Measurements from ENCODE around the gene LCMT2. TPM values are rescaled to one million over a fixed set of nuclear protein-coding genes. Genes with fewer than 3 reads are reported as not detected.

Gene LCMT2
- total RNA-seq, 4 donors from 2014 or later = 5.8 to 14.1 (median 6.5) TPM

- H3K36me3 ChIP-seq = no peaks in the 10 kb centered on the region
- no peaks in the 10 kb centered on the region for H3K27me3 ChIP-seq
- intact Hi-C loops (cut with DNase I) = no loop called here
- H3K4me3 ChIP-seq (replicated peaks in 1 of 3) = no peak overlapping the region
- H3K9me3 ChIP-seq = no peaks in the 10 kb centered on the region
- H3K27ac ChIP-seq = no peak overlapping the region
- TF ChIP-seq CTCF (IDR thresholded peaks at IDR 0.05) = no peak
- no peak for TF ChIP-seq POLR2A (IDR thresholded peaks at IDR 0.05)
- DNase-seq = no peak
- 83 to 85% methylated on average over 3 of the region's 3 CpGs for WGBS, 2 donors
- H3K4me1 ChIP-seq = peaks cover 0 to 8% of the 10 kb centered on the region in 2 donors
These were observed 16.2 kb downstream of the LCMT2 start for GRCh38 chr15:43314171-43314570.

- Histone ChIP-seq H3K27me3 (no peaks in the 10 kb centered on the region), H3K4me3 (replicated peaks in 1 of 3) (no peak overlapping the region), H3K4me1 (no peaks in the 10 kb centered on the region), H3K9me3 (no peaks in the 10 kb centered on the region), H3K27ac (no peak overlapping the region), H3K36me3 (no peaks in the 10 kb centered on the region)
- WGBS, 2 donors = 76 to 78% methylated on average over 4 of the region's 4 CpGs
- intact Hi-C loops (cut with DNase I) = no loop called here
- TF ChIP-seq CTCF (IDR thresholded peaks at IDR 0.05) (no peak), POLR2A (IDR thresholded peaks at IDR 0.05) (no peak)
- DNase-seq = no peak
These were observed 18.0 kb downstream of the LCMT2 start for GRCh38 chr15:43312378-43312777.

GRCh38 chr15:43302205-43302817 is 28.1 kb downstream of the LCMT2 start, which contains the start of gene TGM7:
TGM7 (minus strand) TSS chr15:43302255.
- WGBS, 2 donors = 87 to 89% methylated on average over 11 of the region's 11 CpGs
- H3K27ac ChIP-seq = no peak within 1 kb of the TSS

GRCh38 chr15:43299884-43300283 is 30.5 kb downstream of the LCMT2 start:
- no peak for DNase-seq
- H3K27ac ChIP-seq = no peak overlapping the region
- no peaks in the 10 kb centered on the region for H3K36me3 ChIP-seq
- H3K27me3 ChIP-seq = no peaks in the 10 kb centered on the region
- H3K9me3 ChIP-seq = no peaks in the 10 kb centered on the region
- peaks cover 0 to 4% of the 10 kb centered on the region in 2 donors for H3K4me1 ChIP-seq
- no peak overlapping the region for H3K4me3 ChIP-seq (replicated peaks in 1 of 3)
- TF ChIP-seq POLR2A (IDR thresholded peaks at IDR 0.05) = no peak
- TF ChIP-seq CTCF (IDR thresholded peaks at IDR 0.05) = no peak
- intact Hi-C loops (cut with DNase I) = no loop called here

More at GRCh38 chr15:43302205-43302817, 28.1 kb downstream of the LCMT2 start, which contains the start of gene TGM7:
- Histone ChIP-seq H3K4me3 (replicated peaks in 1 of 3) (no peak within 1 kb of the TSS), H3K9me3 (no peaks in the 10 kb centered on the region), H3K27me3 (no peaks in the 10 kb centered on the region), H3K36me3 (no peaks in the 10 kb centered on the region), H3K4me1 (no peaks in the 10 kb centered on the region)
- intact Hi-C loops (cut with DNase I) = no loop called here
- TF ChIP-seq CTCF (IDR thresholded peaks at IDR 0.05) = no peak
- TF ChIP-seq POLR2A (IDR thresholded peaks at IDR 0.05) = no peak
- DNase-seq = no peak

- intact Hi-C loops (cut with DNase I) = no loop called here
- H3K4me3 ChIP-seq (replicated peaks in 1 of 3) = no peak overlapping the region
- H3K36me3 ChIP-seq = no peaks in the 10 kb centered on the region
- WGBS, 2 donors = 90 to 93% methylated on average over 3 of the region's 3 CpGs
- no peak overlapping the region for H3K27ac ChIP-seq
- H3K9me3 ChIP-seq = no peaks in the 10 kb centered on the region
- TF ChIP-seq CTCF (IDR thresholded peaks at IDR 0.05) (no peak), POLR2A (IDR thresholded peaks at IDR 0.05) (no peak)
- no peaks in the 10 kb centered on the region for H3K27me3 ChIP-seq
- no peak for DNase-seq
- H3K4me1 ChIP-seq = peaks cover 0 to 4% of the 10 kb centered on the region in 2 donors
These were observed 31.0 kb downstream of the LCMT2 start for GRCh38 chr15:43299411-43299810.
